Activated effector memory CD4-positive, alpha-beta T cell treated with anti-CD3 and anti-CD28 coated beads, Interleukin-2, amount 50 U/mL, for 16 hours (primary cell): ENCODE data around the gene GHRHR.

Experiments used
- DNase-seq: peaks from one replicate; pipeline ENCODE4 v3.0.0-alpha.2; 2020

Gene GHRHR

GRCh38 chr7:30963842-30964241, at the start of gene GHRHR:
TSS of gene GHRHR (plus strand) at chr7:30963953. CDS start at chr7:30964069, 116 bp downstream.
- DNase-seq = no peak

- no peak for DNase-seq
These were observed 49.2 kb upstream of the GHRHR start for GRCh38 chr7:30914596-30914995.

- no peak for DNase-seq
These were observed 48.6 kb upstream of the GHRHR start for GRCh38 chr7:30915005-30915601.

- no peak for DNase-seq
These were observed 48.0 kb upstream of the GHRHR start for GRCh38 chr7:30915751-30916150.

GRCh38 chr7:30916255-30916654, 47.5 kb upstream of the GHRHR start:
- DNase-seq = no peak

- DNase-seq = no peak
These were observed 47.0 kb upstream of the GHRHR start for GRCh38 chr7:30916767-30917166.

- no peak for DNase-seq
These were observed 46.4 kb upstream of the GHRHR start for GRCh38 chr7:30917216-30917893.

GRCh38 chr7:30918676-30919075, 45.1 kb upstream of the GHRHR start:
- no peak for DNase-seq

GRCh38 chr7:30920021-30920583, 43.7 kb upstream of the GHRHR start:
- DNase-seq = peak; percentile 43

GRCh38 chr7:30920584-30921539, 42.9 kb upstream of the GHRHR start:
- DNase-seq = peak; percentile 39

GRCh38 chr7:30921540-30922401, 42.0 kb upstream of the GHRHR start:
- DNase-seq = peak; percentile 49

- peak; percentile 51 for DNase-seq
These were observed 41.2 kb upstream of the GHRHR start for GRCh38 chr7:30922596-30922995.

GRCh38 chr7:30923009-30923773, 40.6 kb upstream of the GHRHR start:
- peak; percentile 46 for DNase-seq

- peak; percentile 36 for DNase-seq
These were observed 39.9 kb upstream of the GHRHR start for GRCh38 chr7:30923774-30924413.

GRCh38 chr7:30924624-30925023, 39.1 kb upstream of the GHRHR start:
- peak; percentile 45 for DNase-seq

- peak; percentile 19 for DNase-seq
These were observed 38.6 kb upstream of the GHRHR start for GRCh38 chr7:30925117-30925516.

GRCh38 chr7:30925913-30926312, 37.8 kb upstream of the GHRHR start:
- DNase-seq = peak; percentile 25

GRCh38 chr7:30926313-30926712, 37.4 kb upstream of the GHRHR start:
- DNase-seq = peak; percentile 27

- DNase-seq = peak; percentile 28
These were observed 36.7 kb upstream of the GHRHR start for GRCh38 chr7:30927040-30927439.

- peak; percentile 17 for DNase-seq
These were observed 36.2 kb upstream of the GHRHR start for GRCh38 chr7:30927559-30927958.
